Activated CD8-positive, alpha-beta memory T cell treated with anti-CD3 and anti-CD28 coated beads, Interleukin-2, amount 50 U/mL, for 48 hours (primary cell): ENCODE results near the gene PPP1CA.

Source experiments
- DNase-seq: peaks from one replicate; pipeline ENCODE4 v3.0.0-alpha.2; 2020

PPP1CA gene

DNA sequence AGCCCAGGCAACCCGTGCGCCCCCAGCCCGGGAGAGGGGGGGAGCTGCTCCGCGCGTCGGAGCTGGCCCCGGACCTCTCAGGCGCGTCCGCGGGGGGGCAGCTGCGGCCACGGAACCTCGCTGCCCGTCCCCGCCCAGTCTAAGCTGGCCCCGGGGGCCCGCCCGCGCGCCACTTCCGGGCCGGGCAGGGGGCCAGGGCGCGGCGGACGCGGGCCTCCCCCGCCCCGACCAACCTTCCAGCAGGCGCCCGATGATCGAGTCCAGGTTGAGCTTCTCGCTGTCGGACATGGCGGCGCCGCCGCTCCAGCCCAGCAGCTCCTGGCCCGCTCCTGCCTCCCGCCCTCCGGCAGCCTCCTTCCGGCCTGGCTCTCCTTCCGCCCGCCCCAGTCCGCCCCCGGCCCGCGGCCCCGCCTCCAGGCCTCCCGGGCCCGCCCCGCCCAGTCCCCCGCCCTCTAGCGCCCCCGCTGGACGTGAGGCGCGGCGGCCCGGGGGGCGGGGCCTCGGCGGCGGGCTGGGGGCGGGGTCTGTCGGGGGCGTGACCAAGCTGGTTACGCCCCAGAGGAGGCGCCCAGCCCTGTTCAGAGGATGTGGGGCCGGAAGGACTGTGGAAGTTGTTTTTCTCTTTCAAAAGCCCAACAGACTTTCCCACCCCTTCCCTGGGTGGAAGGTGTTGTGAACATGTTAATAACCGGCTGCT, at the start of gene PPP1CA:
Gene PPP1CA (minus strand): TSS at position 364 of the 697 bp plus-strand sequence. CDS start 76 bp downstream, at position 288.
- DNase-seq: peak; percentile 98

GRCh38 chr11:67450796-67451657, 49.4 kb upstream of the PPP1CA start:
- DNase-seq: peak; percentile 50

DNA sequence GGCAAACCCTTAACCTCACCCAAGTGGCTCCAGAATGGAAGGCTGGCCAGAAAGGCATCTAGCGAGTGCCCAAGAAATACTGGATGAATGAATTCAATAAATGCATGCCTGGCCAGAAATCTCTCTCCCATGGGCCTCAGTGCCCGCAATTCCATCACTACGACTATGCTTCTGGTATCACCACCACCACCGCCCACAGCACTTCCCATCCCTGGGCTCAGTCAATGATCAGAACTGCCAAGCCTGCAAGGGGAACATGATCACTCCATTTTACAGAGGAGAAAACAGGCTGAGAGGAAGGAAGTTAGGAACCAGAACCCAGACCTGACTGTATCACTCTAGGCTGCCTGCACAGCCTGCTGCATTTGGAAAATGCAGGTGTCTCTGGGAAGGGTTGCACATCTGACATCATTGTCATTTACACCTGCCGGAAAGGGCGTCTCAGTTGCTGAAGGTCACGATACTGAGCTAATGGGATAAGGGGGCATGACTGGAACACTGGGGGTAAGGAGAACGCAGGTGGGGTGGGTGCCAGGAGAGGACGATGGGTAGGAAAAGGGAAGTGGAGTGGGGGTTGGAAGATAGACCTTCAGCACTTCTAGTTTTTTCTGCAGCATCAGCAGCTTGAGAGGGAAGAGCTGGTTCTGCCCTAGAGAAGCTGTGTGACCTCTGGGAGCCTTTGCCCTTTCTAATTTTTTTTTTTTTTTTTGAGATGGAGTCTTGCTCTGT, 47.6 kb upstream of the PPP1CA start:
- no peak for DNase-seq

DNA sequence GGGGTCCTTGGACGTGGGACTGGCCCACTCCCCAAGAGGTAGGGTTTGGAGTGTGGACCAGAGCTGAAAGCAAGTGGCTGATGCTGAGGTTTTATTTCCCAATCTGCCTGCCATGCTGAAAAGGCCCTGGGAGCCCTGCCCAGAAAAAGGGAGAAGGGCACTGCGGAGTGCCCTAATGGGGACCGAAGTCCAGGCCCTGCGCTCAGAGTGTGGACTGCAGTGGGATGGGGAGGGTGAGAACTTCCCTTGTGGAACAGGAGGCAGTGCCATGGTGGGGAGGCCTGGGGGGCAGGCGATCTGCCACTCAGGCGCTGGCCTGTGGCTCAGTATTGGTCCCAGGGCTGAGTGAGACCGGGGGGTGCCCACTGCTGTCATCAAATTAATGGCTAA, 46.6 kb upstream of the PPP1CA start:
- DNase-seq: no peak

DNA sequence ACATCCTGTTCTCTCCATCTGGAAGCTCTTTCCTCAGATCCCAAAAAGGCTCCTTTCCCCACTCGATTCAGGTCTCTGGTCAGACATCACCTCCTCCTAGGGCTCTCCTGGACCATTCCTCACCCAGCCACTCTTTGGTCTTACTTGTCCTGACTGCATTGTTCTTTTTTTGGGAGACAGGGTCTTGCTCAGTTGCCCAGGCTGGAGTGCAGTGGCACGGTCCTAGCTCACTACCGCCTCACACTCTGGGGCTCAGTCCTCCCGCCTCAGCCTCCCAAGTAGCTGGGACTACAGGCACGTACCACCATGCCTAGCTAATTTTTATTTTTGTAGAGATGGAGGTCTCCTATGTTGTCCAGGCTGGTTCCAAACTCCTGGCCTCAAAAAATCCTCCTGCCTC, 43.9 kb upstream of the PPP1CA start:
- DNase-seq: no peak

- DNase-seq: no peak
Measured at GRCh38 chr11:67442504-67443404, 41.1 kb upstream of the PPP1CA start.

- no peak for DNase-seq
Measured at GRCh38 chr11:67441731-67442351, 40.2 kb upstream of the PPP1CA start.

DNA sequence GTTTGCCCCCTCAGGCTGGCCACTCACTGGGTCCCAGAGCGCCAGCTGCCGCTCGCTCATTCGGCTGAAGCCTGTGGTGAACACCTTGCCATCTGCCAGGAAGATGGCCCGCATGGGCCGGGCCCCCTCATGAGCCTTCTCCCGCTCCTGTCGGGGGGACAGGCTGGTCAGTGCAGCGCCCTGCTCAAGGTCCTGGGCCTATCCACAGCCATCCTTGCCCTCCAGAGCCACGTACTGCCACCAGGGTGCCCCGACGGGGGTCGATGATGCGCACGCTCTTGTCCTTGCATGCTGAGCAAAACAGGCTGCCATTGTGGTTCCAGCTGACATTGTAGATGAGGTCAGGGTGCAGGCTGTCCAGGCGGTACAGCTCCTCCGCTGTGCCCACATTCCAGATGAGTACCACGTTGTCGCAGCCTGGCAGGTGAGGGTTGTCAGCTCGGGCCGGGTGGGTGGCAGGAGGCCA, 39.5 kb upstream of the PPP1CA start:
- DNase-seq: no peak

DNA sequence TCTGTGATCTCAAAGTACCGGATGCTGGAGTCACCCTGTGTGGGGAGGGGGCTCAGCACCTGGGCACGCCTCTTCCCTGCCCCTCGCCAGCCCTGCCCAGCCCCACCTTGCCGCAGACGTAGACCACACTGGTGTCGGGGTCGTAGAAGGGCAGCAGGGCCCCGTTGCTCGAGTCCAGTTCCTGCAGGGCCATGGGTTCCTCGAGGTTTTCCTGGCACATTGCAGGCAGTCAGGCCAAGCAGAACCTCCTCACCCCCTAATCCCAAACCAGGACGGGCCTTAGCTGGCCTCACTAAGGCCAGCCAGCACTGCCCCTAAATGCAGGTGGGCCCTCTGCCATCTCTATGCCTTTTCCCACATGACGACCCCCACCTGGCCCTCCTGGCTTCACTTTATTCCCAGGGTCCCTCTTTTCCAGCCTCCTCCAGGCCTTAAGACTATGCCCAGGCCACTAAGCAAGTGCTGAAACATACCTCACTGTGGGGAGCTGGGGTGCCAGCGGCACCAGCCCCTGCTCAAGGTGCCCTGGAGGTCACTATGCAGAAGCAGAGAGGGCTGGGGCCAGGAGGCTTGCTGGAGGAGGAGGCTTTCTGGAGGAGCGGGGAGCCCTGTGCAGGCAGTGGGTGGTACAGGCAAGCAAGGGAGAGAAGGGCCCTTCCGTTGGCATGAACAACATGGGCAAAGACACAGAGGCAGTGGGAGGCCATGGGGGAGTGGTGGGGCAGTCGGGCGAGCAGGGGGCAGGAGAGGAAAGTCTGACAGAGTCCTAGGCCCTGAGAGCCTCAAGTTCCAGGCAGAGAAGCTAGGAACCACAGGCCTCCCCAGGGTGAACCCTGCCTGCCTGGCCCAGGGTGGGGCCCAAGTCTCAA, 38.8 kb upstream of the PPP1CA start:
- DNase-seq: no peak

DNA sequence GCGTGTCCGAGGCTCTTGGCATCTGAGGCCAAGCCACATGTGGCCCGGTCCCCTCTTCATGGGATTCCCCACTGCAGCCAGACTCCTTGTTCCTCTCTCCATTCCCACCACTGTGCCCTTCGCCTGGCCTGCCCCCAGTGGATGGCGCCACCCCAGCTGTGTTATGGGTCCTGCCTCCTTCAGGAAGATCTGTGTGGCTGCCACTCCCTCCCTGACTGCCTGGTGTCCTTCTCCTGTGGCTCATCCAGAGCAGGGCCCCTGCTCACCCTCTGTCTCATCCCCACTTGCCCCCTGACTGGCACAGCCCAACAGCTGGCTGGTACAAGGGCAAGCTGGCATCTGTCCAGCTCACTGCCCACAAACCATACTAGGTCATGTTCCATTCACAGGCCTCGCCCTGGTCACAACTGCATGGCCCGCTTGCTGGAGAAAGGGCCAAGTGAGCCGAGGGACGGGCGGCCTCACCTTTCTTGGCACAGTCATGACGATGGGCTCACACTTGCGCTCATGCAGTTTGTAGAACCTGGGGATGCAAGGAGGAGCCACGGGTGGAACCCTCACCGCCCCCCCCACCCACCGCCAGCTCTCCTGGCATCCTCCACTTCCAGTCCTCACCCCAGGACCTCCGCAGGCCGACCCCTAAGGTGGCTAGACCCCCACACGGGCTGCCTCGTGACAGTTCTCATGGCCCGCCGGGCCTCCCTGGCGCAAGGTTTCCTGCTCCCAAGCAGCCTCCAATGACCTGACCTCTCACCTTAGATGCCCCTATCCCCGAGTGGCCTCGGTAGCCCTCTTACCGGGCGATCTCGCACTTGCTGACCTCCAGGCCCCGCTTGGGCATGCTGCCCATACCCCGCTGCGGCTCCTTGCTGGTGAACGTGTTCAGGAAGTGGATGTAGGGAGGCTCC, 37.9 kb upstream of the PPP1CA start:
- peak; percentile 75 for DNase-seq

DNA sequence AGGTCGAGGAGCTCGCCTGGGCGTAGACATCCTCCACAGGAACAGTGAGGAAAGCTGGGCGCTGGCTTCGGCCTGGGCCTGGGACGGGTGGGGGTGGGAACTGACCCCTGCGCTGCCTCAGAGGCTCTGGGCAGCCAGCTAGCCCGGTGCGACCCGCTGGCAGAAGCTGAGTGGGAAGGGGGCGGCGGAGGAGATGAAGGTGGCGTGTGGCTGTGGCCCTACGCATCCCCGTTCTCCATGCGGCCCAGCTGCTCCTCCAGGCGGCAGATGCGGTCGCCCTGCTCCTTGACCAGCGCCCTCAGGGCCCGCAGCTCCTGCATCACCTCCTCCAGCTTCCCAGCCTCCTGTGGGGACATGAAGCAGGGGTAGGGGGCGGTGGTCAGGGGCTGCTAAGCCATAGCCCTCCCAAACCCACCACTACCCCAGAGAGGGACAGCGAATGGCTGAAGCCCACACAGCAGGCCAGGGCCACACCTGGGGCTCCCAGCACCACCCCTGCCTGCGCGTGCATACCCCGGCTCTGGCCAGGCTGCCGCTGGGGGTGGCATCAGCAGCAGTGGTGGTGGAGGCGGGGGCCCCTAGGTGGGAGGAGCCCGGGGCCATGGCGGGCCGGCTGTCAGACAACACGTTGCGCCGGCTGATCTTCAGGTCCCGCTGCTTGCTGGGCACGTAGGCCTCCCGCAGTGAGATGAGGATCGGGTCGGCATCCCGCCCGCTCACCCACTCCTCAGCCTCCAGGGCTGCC, 36.7 kb upstream of the PPP1CA start:
- DNase-seq: peak; percentile 89

- DNase-seq: no peak
Measured at GRCh38 chr11:67437809-67438157, 36.1 kb upstream of the PPP1CA start.

- DNase-seq: peak; percentile 85
Measured at GRCh38 chr11:67437082-67437808, 35.6 kb upstream of the PPP1CA start, which contains the start of gene PTPRCAP. PTPRCAP (minus strand) TSS chr11:67437682; CDS start chr11:67437619, 63 bp downstream.

DNA sequence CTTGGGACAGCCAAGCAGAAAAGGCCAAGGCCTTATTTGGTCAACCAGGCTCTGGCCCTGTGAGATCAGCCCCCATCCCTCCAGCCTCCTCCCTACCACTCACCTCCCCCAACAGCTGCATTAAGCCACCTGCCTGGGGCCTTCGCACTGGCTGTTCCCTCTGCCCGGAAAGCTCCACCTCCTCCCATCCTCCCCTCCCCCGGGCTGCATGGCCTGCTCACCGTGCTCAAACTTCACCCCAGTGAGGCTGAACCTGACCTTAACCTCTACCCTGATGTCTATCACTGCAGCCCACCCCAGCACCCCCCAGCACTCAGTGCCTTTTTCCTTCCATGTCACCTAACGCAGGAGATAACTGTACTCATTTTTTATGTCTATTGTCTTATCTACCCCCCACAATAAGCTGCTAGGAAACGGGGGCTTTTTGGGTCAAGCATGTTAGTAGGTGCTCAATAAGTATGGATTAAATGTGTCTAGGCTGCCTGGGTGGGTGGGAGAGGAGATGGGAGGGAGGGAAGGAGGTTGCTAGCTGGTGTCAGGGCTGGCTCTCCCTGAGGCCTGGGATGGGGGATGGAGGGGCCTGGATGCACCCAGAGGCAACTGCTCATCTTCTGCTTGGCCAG, 34.9 kb upstream of the PPP1CA start:
- DNase-seq: peak; percentile 87

- DNase-seq: no peak
Measured at GRCh38 chr11:67435727-67436458, 34.2 kb upstream of the PPP1CA start.

GRCh38 chr11:67435031-67435726, 33.5 kb upstream of the PPP1CA start:
- DNase-seq: peak; percentile 77
